ENCODE results near the gene RAD51AP1. TPM values are rescaled to one million over a fixed set of nuclear protein-coding genes. Genes with fewer than 3 reads are reported as not detected.

The RAD51AP1 gene
- total RNA-seq (ENCODE audit: unreplicated experiment): 12.5 TPM
- long read RNA-seq, partial matches to known transcripts: 2 of 5 reads
- long read RNA-seq, other reads (novel, unspliced or antisense): 3 of 5 reads

GRCh38 chr12:4538207-4539160, at the start of gene RAD51AP1:
RAD51AP1 (plus strand) TSS chr12:4538890; CDS start chr12:4538940, 50 bp downstream.
- peak within 1 kb of the TSS; percentile 97 for H3K27ac Mint-ChIP-seq (ENCODE audit: unreplicated experiment)
- H3K9me3 Mint-ChIP-seq (ENCODE audit: unreplicated experiment): no peaks in the 10 kb centered on the region
- peaks cover 2% of the 10 kb centered on the region for H3K27me3 Mint-ChIP-seq (ENCODE audit: unreplicated experiment)
- DNase-seq (ENCODE audit: low spot score): peak; percentile 91
- H3K36me3 Mint-ChIP-seq (ENCODE audit: low read depth, unreplicated experiment): no peaks in the 10 kb centered on the region
- H3K4me3 Mint-ChIP-seq (ENCODE audit: unreplicated experiment): peak within 1 kb of the TSS; percentile 97
- TF ChIP-seq CTCF (IDR thresholded peaks at IDR 0.05; ENCODE audit: unreplicated experiment): no peak
- peaks cover 8% of the 10 kb centered on the region for H3K4me1 Mint-ChIP-seq (ENCODE audit: unreplicated experiment)

GRCh38 chr12:4489556-4489955, 49.1 kb upstream of the RAD51AP1 start:
- Mint-ChIP-seq H3K36me3 (ENCODE audit: low read depth, unreplicated experiment) (no peaks in the 10 kb centered on the region), H3K4me1 (ENCODE audit: unreplicated experiment) (no peaks in the 10 kb centered on the region), H3K27ac (ENCODE audit: unreplicated experiment) (no peak overlapping the region), H3K27me3 (ENCODE audit: unreplicated experiment) (no peaks in the 10 kb centered on the region), H3K9me3 (ENCODE audit: unreplicated experiment) (no peaks in the 10 kb centered on the region), H3K4me3 (ENCODE audit: unreplicated experiment) (no peak overlapping the region)
- no peak for TF ChIP-seq CTCF (IDR thresholded peaks at IDR 0.05; ENCODE audit: unreplicated experiment)
- no peak for DNase-seq (ENCODE audit: low spot score)

- H3K4me3 Mint-ChIP-seq (ENCODE audit: unreplicated experiment): no peak overlapping the region
- no peaks in the 10 kb centered on the region for H3K9me3 Mint-ChIP-seq (ENCODE audit: unreplicated experiment)
- no peak overlapping the region for H3K27ac Mint-ChIP-seq (ENCODE audit: unreplicated experiment)
- H3K27me3 Mint-ChIP-seq (ENCODE audit: unreplicated experiment): no peaks in the 10 kb centered on the region
- no peak for TF ChIP-seq CTCF (IDR thresholded peaks at IDR 0.05; ENCODE audit: unreplicated experiment)
- DNase-seq (ENCODE audit: low spot score): no peak
- no peaks in the 10 kb centered on the region for H3K36me3 Mint-ChIP-seq (ENCODE audit: low read depth, unreplicated experiment)
- H3K4me1 Mint-ChIP-seq (ENCODE audit: unreplicated experiment): no peaks in the 10 kb centered on the region
Measured at GRCh38 chr12:4490973-4491372, 47.7 kb upstream of the RAD51AP1 start.

- Mint-ChIP-seq H3K4me1 (ENCODE audit: unreplicated experiment) (no peaks in the 10 kb centered on the region), H3K9me3 (ENCODE audit: unreplicated experiment) (no peaks in the 10 kb centered on the region), H3K27me3 (ENCODE audit: unreplicated experiment) (no peaks in the 10 kb centered on the region), H3K27ac (ENCODE audit: unreplicated experiment) (no peak overlapping the region), H3K4me3 (ENCODE audit: unreplicated experiment) (no peak overlapping the region), H3K36me3 (ENCODE audit: low read depth, unreplicated experiment) (peaks cover 26% of the 10 kb centered on the region)
- DNase-seq (ENCODE audit: low spot score): no peak
- TF ChIP-seq CTCF (IDR thresholded peaks at IDR 0.05; ENCODE audit: unreplicated experiment): no peak
Measured at GRCh38 chr12:4496145-4496838, 42.4 kb upstream of the RAD51AP1 start.
